Vagina (tissue), 2 donors: ENCODE data around the gene AANAT. TPM values are rescaled to one million over a fixed set of nuclear protein-coding genes. Genes with fewer than 3 reads are reported as not detected.

ENCODE experiments used
- DNase-seq, 2 donors: peaks; one replicate each; pipeline ENCODE4 v3.0.0-alpha.2; 2017; ENCODE audit errors: extremely low spot score in 2 of 2
- H3K27ac ChIP-seq: fragments of 200-600 bp; sonication (generic); one replicate; pipeline ENCODE4 v1.5.1; 2019
- H3K27me3 ChIP-seq: fragments of 200-600 bp; sonication (generic); one replicate; pipeline ENCODE4 v1.5.1; 2019
- H3K36me3 ChIP-seq, 2 donors: fragments of 200-600 bp; sonication (generic); one replicate each; pipeline ENCODE4 v1.5.1; 2017 to 2019
- H3K4me1 ChIP-seq: fragments of 200-600 bp; sonication (generic); one replicate; pipeline ENCODE4 v1.5.1; 2019
- H3K4me3 ChIP-seq, 2 donors: fragments of 200-600 bp; sonication (generic); 1 replicate in 1 of 2; 2 replicates in 1 of 2; pipeline ENCODE4 v1.5.1; 2016 to 2019
- H3K9me3 ChIP-seq: fragments of 200-600 bp; sonication (generic); one replicate; pipeline ENCODE4 v1.5.1; 2019
- CTCF ChIP-seq, 3 experiments: fragments of 450-650 bp in 2 of 3; fragments of 200-600 bp in 1 of 3; sonication (generic) in 1 of 3; IDR thresholded peaks; one replicate each; pipeline ENCODE4 v1.5.1; 2017 to 2019; ENCODE audit warnings: antibody characterized with exemption in 3 of 3, mild to moderate bottlenecking in 2 of 3, moderate library complexity in 2 of 3
- POLR2A ChIP-seq, 2 donors: fragments of 450-650 bp; IDR thresholded peaks; one replicate each; pipeline ENCODE4 v1.6.1; 2017; ENCODE audit warnings: antibody characterized with exemption in 2 of 2, mild to moderate bottlenecking in 2 of 2, moderate library complexity in 2 of 2
- POLR2AphosphoS5 ChIP-seq, 2 donors: sonication (generic); formaldehyde crosslinking; IDR thresholded peaks; one replicate each; pipeline ENCODE4 v1.9.0; 2017; ENCODE audit warnings: antibody characterized with exemption in 2 of 2, mild to moderate bottlenecking in 2 of 2, low read depth in 1 of 2; ENCODE audit not compliant: insufficient read depth in 1 of 2
- intact Hi-C: fragments of 100-400 bp; cut with DNase I; formaldehyde crosslinking; loops from one replicate; pipeline ENCODE4 v1.15.1; 2023
- total RNA-seq: library from RNA; depleted of rRNA; stranded (reverse); fragments of >200 nt; gene quantifications from one replicate; pipeline ENCODE4 v1.2.3, GENCODE V29; 2016

The AANAT gene
- total RNA-seq, 1 donor from 2014 or later: not detected

- TF ChIP-seq POLR2A (IDR thresholded peaks at IDR 0.05): no peak
- TF ChIP-seq CTCF (IDR thresholded peaks at IDR 0.05): no peak
- no peak for TF ChIP-seq POLR2AphosphoS5 (IDR thresholded peaks at IDR 0.05; ENCODE audit: insufficient read depth in 1 of 2, low read depth in 1 of 2)
- no peaks in the 10 kb centered on the region for H3K4me1 ChIP-seq
- H3K36me3 ChIP-seq: peaks cover 0 to 11% of the 10 kb centered on the region in 2 donors
- H3K27me3 ChIP-seq: no peaks in the 10 kb centered on the region
- intact Hi-C loops: loop anchor here (10.0 kb wide), 1 partner anchor 75 kb away; the partner anchor contains the start of gene PRCD
- no peak overlapping the region for H3K4me3 ChIP-seq
- no peaks in the 10 kb centered on the region for H3K9me3 ChIP-seq
- H3K27ac ChIP-seq: no peak overlapping the region
- DNase-seq: no peak
Observed at GRCh38 chr17:76469991-76470739, 2.8 kb downstream of the AANAT start.

- H3K27me3 ChIP-seq: no peaks in the 10 kb centered on the region
- H3K4me3 ChIP-seq: no peak overlapping the region
- intact Hi-C loops: no loop called here
- TF ChIP-seq POLR2AphosphoS5 (IDR thresholded peaks at IDR 0.05; ENCODE audit: insufficient read depth in 1 of 2, low read depth in 1 of 2): no peak
- no peak for TF ChIP-seq CTCF (IDR thresholded peaks at IDR 0.05)
- TF ChIP-seq POLR2A (IDR thresholded peaks at IDR 0.05): no peak
- no peak overlapping the region for H3K27ac ChIP-seq
- DNase-seq: no peak
- no peaks in the 10 kb centered on the region for H3K4me1 ChIP-seq
- peaks cover 0 to 11% of the 10 kb centered on the region in 2 donors for H3K36me3 ChIP-seq
- H3K9me3 ChIP-seq: no peaks in the 10 kb centered on the region
Observed at GRCh38 chr17:76471498-76472257, 4.3 kb downstream of the AANAT start.

- intact Hi-C loops: no loop called here
- H3K9me3 ChIP-seq: no peaks in the 10 kb centered on the region
- H3K27me3 ChIP-seq: no peaks in the 10 kb centered on the region
- H3K4me3 ChIP-seq: no peak overlapping the region
- no peaks in the 10 kb centered on the region for H3K4me1 ChIP-seq
- peaks cover 0 to 11% of the 10 kb centered on the region in 2 donors for H3K36me3 ChIP-seq
- TF ChIP-seq POLR2AphosphoS5 (IDR thresholded peaks at IDR 0.05; ENCODE audit: insufficient read depth in 1 of 2, low read depth in 1 of 2) (no peak), POLR2A (IDR thresholded peaks at IDR 0.05) (no peak), CTCF (IDR thresholded peaks at IDR 0.05) (no peak)
- DNase-seq: no peak
- no peak overlapping the region for H3K27ac ChIP-seq
Observed at GRCh38 chr17:76472258-76472645, 4.8 kb downstream of the AANAT start.

- DNase-seq: no peak
- peaks cover 0 to 11% of the 10 kb centered on the region in 2 donors for H3K36me3 ChIP-seq
- H3K4me1 ChIP-seq: no peaks in the 10 kb centered on the region
- no peak overlapping the region for H3K27ac ChIP-seq
- no peaks in the 10 kb centered on the region for H3K27me3 ChIP-seq
- H3K4me3 ChIP-seq: no peak overlapping the region
- H3K9me3 ChIP-seq: no peaks in the 10 kb centered on the region
- TF ChIP-seq POLR2AphosphoS5 (IDR thresholded peaks at IDR 0.05; ENCODE audit: insufficient read depth in 1 of 2, low read depth in 1 of 2) (no peak), CTCF (IDR thresholded peaks at IDR 0.05) (no peak), POLR2A (IDR thresholded peaks at IDR 0.05) (no peak)
- intact Hi-C loops: no loop called here
Observed at GRCh38 chr17:76472726-76473125, 5.3 kb downstream of the AANAT start.
